ENCODE results near the gene SLC47A2.

Gene SLC47A2

GRCh38 chr17:19750020-19750572 is 33.7 kb upstream of the SLC47A2 start:
- no peak overlapping the region for H3K27ac ChIP-seq (replicated peaks)
- H3K4me3 ChIP-seq (replicated peaks; ENCODE audit: insufficient read depth, low read length): no peak overlapping the region
- no peaks in the 10 kb centered on the region for H3K27me3 ChIP-seq (ENCODE audit: insufficient read depth, poor library complexity, severe bottlenecking)
- TF ChIP-seq REST (IDR thresholded peaks at IDR 0.05; ENCODE audit: insufficient replicate concordance, low read depth) (no peak), SPI1 (IDR thresholded peaks at IDR 0.05; ENCODE audit: borderline replicate concordance, low read depth) (no peak), GABPA (IDR thresholded peaks at IDR 0.05; ENCODE audit: low read depth) (no peak), CTCF (IDR thresholded peaks at IDR 0.05; ENCODE audit: insufficient read depth, low read length) (no peak), POLR2AphosphoS5 (IDR thresholded peaks at IDR 0.05; ENCODE audit: low read depth) (no peak)
- DNase-seq (ENCODE audit: low read depth in 1 of 2, low spot score in 1 of 2): no peak

- H3K27ac ChIP-seq (replicated peaks): no peak overlapping the region
- DNase-seq (ENCODE audit: low read depth in 1 of 2, low spot score in 1 of 2): no peak
- H3K27me3 ChIP-seq (ENCODE audit: insufficient read depth, poor library complexity, severe bottlenecking): no peaks in the 10 kb centered on the region
- TF ChIP-seq POLR2AphosphoS5 (IDR thresholded peaks at IDR 0.05; ENCODE audit: low read depth) (no peak), CTCF (IDR thresholded peaks at IDR 0.05; ENCODE audit: insufficient read depth, low read length) (no peak), SPI1 (IDR thresholded peaks at IDR 0.05; ENCODE audit: borderline replicate concordance, low read depth) (no peak), REST (IDR thresholded peaks at IDR 0.05; ENCODE audit: insufficient replicate concordance, low read depth) (no peak), GABPA (IDR thresholded peaks at IDR 0.05; ENCODE audit: low read depth) (no peak)
- H3K4me3 ChIP-seq (replicated peaks; ENCODE audit: insufficient read depth, low read length): no peak overlapping the region
These were observed 32.4 kb upstream of the SLC47A2 start for GRCh38 chr17:19748807-19749193.

- TF ChIP-seq REST (IDR thresholded peaks at IDR 0.05; ENCODE audit: insufficient replicate concordance, low read depth) (no peak), SPI1 (IDR thresholded peaks at IDR 0.05; ENCODE audit: borderline replicate concordance, low read depth) (no peak), POLR2AphosphoS5 (IDR thresholded peaks at IDR 0.05; ENCODE audit: low read depth) (no peak), CTCF (IDR thresholded peaks at IDR 0.05; ENCODE audit: insufficient read depth, low read length) (no peak), GABPA (IDR thresholded peaks at IDR 0.05; ENCODE audit: low read depth) (no peak)
- H3K27me3 ChIP-seq (ENCODE audit: insufficient read depth, poor library complexity, severe bottlenecking): no peaks in the 10 kb centered on the region
- DNase-seq (ENCODE audit: low read depth in 1 of 2, low spot score in 1 of 2): no peak
- H3K4me3 ChIP-seq (replicated peaks; ENCODE audit: insufficient read depth, low read length): no peak within 1 kb of the TSS
- no peak within 1 kb of the TSS for H3K27ac ChIP-seq (replicated peaks)
These were observed 31.7 kb upstream of the SLC47A2 start, which contains the start of gene ALDH3A1 for GRCh38 chr17:19747829-19748806. TSS of gene ALDH3A1 (minus strand) at chr17:19748298. CDS start at chr17:19745129, 3,169 bp downstream.
